ENCODE data around the gene CD48. TPM values are rescaled to one million over a fixed set of nuclear protein-coding genes. Genes with fewer than 3 reads are reported as not detected.

Gene CD48
- total RNA-seq, 1 donor from 2014 or later = 26.3 TPM

DNA sequence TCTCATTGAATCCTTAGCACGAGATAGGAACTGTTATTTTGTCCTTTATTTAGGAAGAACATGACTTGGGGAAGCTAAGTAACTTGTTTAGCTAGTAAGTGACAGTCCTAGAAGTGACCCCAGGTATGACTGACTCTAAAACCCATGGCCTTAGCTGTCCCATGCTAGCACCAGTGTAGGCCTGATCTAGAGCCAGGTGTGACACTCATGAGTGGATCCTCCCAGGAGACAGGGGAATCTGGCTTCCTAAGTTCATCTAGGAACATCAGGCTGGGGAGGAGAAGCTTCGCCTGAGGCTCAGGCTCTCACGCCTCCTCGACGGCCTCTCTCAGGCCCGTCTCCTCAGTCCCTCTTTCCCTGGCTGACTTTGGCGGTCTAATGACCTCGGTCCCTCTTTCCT is 31.2 kb downstream of the CD48 start:
- Histone ChIP-seq H3K4me1 (peaks cover 34% of the 10 kb centered on the region), H3K27ac (no peak overlapping the region), H3K9me3 (no peaks in the 10 kb centered on the region), H3K27me3 (ENCODE audit: low read depth) (no peaks in the 10 kb centered on the region), H3K4me3 (no peak overlapping the region), H3K36me3 (peaks cover 15% of the 10 kb centered on the region)
- DNase-seq = no peak
- ATAC-seq = no peak
- no peak for TF ChIP-seq CTCF (IDR thresholded peaks at IDR 0.05)
- intact Hi-C loops (cut with DNase I) = no loop called here

DNA sequence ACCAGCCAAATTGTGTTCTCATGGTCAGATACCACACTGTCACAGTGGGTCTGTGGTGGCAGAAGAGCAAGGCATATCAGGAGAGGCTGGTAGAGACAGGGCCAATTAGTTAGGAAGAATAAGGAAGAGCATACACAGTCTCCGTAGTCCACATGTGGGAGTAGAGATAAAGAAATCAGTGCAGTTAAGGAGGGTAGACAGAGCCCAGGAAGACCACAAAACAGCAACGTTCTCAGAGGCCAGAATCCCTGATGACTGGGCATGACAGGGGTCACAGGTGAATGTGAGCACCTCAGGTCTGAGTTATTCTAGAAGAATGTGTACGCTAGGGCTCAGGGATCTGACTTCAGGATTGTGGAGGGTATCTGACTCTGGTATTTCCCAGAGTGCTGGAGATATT is 31.7 kb downstream of the CD48 start:
- no peak overlapping the region for H3K4me3 ChIP-seq
- H3K4me1 ChIP-seq = peaks cover 33% of the 10 kb centered on the region
- no peak for TF ChIP-seq CTCF (IDR thresholded peaks at IDR 0.05)
- no peaks in the 10 kb centered on the region for H3K9me3 ChIP-seq
- intact Hi-C loops (cut with DNase I) = no loop called here
- H3K27ac ChIP-seq = no peak overlapping the region
- no peaks in the 10 kb centered on the region for H3K27me3 ChIP-seq (ENCODE audit: low read depth)
- H3K36me3 ChIP-seq = peaks cover 15% of the 10 kb centered on the region
- ATAC-seq = no peak
- DNase-seq = no peak

GRCh38 chr1:160676869-160677597 is 34.6 kb downstream of the CD48 start:
- intact Hi-C loops (cut with DNase I) = no loop called here
- H3K27ac ChIP-seq = no peak overlapping the region
- H3K4me1 ChIP-seq = peaks cover 28% of the 10 kb centered on the region
- ATAC-seq (no peak), DNase-seq (no peak)
- H3K36me3 ChIP-seq = peaks cover 15% of the 10 kb centered on the region
- TF ChIP-seq CTCF (IDR thresholded peaks at IDR 0.05) = no peak
- no peak overlapping the region for H3K4me3 ChIP-seq
- no peaks in the 10 kb centered on the region for H3K27me3 ChIP-seq (ENCODE audit: low read depth)
- no peaks in the 10 kb centered on the region for H3K9me3 ChIP-seq

DNA sequence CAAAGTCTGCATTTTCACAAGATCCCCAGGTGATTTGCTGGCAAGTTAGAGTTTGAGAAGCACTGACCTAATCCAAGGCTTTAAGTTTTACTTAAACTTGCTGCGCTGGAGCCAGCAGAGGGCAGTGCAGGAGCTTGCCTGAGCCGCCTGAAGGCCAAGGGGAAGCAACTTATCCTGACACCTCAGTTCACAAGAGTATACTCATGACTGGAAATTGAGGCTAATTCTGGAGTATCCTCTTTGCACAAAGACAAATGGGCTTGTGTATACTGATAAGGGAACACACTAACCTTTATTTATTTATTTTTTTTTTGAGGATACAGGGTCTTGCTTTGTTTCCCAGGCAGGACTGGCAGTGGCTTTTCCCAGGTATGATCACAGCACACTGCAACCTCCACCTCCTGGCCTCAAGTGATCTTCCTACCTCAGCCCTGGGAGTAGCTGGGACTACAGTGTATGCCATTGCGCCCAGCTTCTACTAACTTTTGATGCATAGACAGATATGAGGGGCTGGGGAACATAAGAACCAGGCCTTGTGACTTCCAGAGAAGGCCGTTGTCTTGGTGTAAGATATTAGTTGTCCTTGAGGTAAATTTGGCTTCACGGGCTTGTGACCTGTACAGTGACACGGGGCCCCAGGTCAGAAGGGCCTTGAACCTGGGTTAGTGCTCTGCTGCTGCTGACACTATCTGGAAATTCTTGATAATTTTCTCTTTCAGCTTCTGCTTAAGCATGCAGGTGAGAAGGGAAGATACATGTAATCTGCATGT is 35.8 kb downstream of the CD48 start:
- Histone ChIP-seq H3K4me1 (peaks cover 30% of the 10 kb centered on the region), H3K27me3 (ENCODE audit: low read depth) (no peaks in the 10 kb centered on the region), H3K9me3 (no peaks in the 10 kb centered on the region), H3K4me3 (no peak overlapping the region), H3K27ac (peak overlapping the region; percentile 36), H3K36me3 (peaks cover 11% of the 10 kb centered on the region)
- DNase-seq (peak; percentile 84), ATAC-seq (peak; percentile 89 to 91)
- TF ChIP-seq CTCF (IDR thresholded peaks at IDR 0.05) = peak; percentile 81
- intact Hi-C loops (cut with DNase I) = no loop called here

DNA sequence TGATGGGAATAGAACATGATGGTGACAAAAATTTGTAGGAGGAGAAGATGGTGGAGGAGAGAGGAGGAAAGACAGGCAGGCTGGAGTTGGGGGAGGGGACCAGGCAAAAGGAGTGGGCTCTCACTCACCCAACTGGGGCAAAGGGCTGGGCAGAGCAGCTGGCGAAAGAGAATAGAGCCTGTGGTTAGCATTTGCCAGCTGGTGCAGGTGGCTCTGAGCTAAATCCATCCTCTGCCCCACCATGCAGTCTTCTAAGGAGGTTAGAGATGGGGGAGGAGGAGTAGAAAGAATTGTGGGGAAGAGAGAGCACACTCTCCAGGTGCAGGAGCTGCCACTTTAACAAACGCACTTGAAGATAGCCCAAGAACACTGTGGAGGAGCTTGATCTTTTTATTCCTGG is 37.2 kb downstream of the CD48 start:
- H3K27me3 ChIP-seq (ENCODE audit: low read depth) = no peaks in the 10 kb centered on the region
- peaks cover 30% of the 10 kb centered on the region for H3K4me1 ChIP-seq
- peak in 1 of 2 donors; percentile 44 for ATAC-seq
- DNase-seq = no peak
- no peaks in the 10 kb centered on the region for H3K36me3 ChIP-seq
- intact Hi-C loops (cut with DNase I) = no loop called here
- no peaks in the 10 kb centered on the region for H3K9me3 ChIP-seq
- no peak overlapping the region for H3K4me3 ChIP-seq
- no peak overlapping the region for H3K27ac ChIP-seq
- no peak for TF ChIP-seq CTCF (IDR thresholded peaks at IDR 0.05)
